ENCODE measurements around the gene POLR3GL. TPM values are rescaled to one million over a fixed set of nuclear protein-coding genes. Genes with fewer than 3 reads are reported as not detected.
A peak's percentile ranks its signal among the peaks of the same experiment; 100 is the strongest.

The POLR3GL gene
- total RNA-seq, 1 experiment from 2014 or later, result 7.9 TPM

DNA sequence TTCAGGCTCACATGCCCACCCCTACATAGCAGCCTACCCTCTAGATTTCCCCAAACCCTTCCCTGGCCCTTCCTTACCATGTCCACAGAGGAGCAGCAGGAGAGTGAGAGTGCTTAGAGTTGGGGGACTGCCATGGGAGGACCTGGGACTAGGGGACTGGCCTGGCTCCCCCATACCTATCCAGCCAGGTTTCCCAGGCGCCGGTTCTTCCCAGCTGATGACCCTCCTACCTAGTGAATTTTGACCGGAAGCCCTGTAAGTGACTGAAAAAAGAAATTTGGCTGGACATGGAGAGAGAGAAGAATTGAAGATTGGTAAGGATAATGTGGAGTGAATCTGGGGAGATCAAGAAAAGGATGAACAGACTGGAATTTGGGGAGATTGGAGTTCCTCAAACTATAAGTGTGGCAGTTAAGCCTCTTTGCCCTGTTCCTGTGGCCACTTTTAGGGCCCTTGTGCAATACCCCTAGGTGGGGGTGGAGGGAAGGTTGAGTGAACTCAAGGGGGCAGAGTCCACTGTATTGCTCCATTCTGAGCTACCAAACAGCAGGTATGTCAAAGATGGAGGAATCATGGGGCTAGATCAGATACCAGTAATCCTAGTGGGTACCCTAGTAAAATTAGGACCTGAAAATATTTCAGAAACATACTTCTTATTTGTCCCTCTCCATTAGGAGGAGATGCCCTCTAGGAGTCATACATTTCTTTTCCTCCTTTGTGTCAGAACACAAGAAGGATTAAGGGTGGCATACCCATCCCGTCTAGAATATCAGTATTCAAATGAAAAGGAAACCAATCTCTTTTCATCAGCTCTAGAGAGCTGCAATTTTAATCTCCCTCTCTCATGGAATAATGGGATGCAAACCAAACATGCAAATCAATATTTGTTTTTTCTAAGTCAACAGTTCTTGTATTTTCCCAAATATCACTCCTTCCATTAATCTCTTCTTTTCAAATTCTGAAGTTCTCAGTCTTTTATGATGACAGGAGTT lies 55.9 kb downstream of the POLR3GL start:
- H3K4me3 Mint-ChIP-seq, result peak overlapping the region; percentile 54 to 55; a peak in 3 of 5 replicates

More for the DNA sequence above, 55.9 kb downstream of the POLR3GL start:
- Mint-ChIP-seq H3K9me3 (no peaks in the 10 kb centered on the region), H3K4me1 (peaks cover 15 to 22% of the 10 kb centered on the region in 2 experiments), H3K27ac (no peak overlapping the region), H3K27me3 (ENCODE audit: low read depth) (peaks cover 52% of the 10 kb centered on the region), H3K36me3 (ENCODE audit: insufficient read depth in 1 of 3, low read depth in 3 of 3) (no peaks in the 10 kb centered on the region)
- H4K8ac ChIP-seq (replicated peaks; ENCODE audit: insufficient read length, low read depth, low read length), result no peak overlapping the region
- H2AFZ ChIP-seq (ENCODE audit: low read length), result no peak overlapping the region
- no peak for DNase-seq
- H3K27me3 ChIP-seq (ENCODE audit: insufficient read depth, low read length), result peaks cover 10% of the 10 kb centered on the region; the same call in 1 of the 2 replicates
- no peak overlapping the region for H4K5ac ChIP-seq (ENCODE audit: insufficient read length, low read depth, low read length)
- no peak overlapping the region for H4K91ac ChIP-seq (ENCODE audit: insufficient read length, low read depth, low read length)
- no peak overlapping the region for H2AK5ac ChIP-seq (ENCODE audit: insufficient read length, low read length)
- H3K79me2 ChIP-seq (ENCODE audit: insufficient read depth, low read length), result no peaks in the 10 kb centered on the region
- H2BK15ac ChIP-seq (ENCODE audit: low read depth, low read length), result no peak overlapping the region
- H3K4me2 ChIP-seq (ENCODE audit: insufficient read depth, insufficient read length, low read length), result peak overlapping the region; percentile 55
- H2BK5ac ChIP-seq (ENCODE audit: insufficient read length, low read length), result no peak overlapping the region
- H3T11ph ChIP-seq (ENCODE audit: low read length), result no peak overlapping the region
- H3K4me1 ChIP-seq (ENCODE audit: insufficient read depth, low read length), result peaks cover 9% of the 10 kb centered on the region; the same call in 1 of the 2 replicates
- TF ChIP-seq, protein P1, sequence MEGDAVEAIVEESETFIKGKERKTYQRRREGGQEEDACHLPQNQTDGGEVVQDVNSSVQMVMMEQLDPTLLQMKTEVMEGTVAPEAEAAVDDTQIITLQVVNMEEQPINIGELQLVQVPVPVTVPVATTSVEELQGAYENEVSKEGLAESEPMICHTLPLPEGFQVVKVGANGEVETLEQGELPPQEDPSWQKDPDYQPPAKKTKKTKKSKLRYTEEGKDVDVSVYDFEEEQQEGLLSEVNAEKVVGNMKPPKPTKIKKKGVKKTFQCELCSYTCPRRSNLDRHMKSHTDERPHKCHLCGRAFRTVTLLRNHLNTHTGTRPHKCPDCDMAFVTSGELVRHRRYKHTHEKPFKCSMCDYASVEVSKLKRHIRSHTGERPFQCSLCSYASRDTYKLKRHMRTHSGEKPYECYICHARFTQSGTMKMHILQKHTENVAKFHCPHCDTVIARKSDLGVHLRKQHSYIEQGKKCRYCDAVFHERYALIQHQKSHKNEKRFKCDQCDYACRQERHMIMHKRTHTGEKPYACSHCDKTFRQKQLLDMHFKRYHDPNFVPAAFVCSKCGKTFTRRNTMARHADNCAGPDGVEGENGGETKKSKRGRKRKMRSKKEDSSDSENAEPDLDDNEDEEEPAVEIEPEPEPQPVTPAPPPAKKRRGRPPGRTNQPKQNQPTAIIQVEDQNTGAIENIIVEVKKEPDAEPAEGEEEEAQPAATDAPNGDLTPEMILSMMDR (conservative IDR thresholded peaks at IDR 0.05), result 0 out of 3 replicates have a peak, but pooled peaks have one; percentile 16
- no peak overlapping the region for H2BK120ac ChIP-seq (ENCODE audit: low read depth, low read length, poor library complexity, severe bottlenecking)
- H3K18ac ChIP-seq (ENCODE audit: insufficient read length, low read depth, low read length), result no peak overlapping the region
- H3K4ac ChIP-seq (ENCODE audit: low read depth, low read length), result no peak overlapping the region
- H4K20me1 ChIP-seq (ENCODE audit: control insufficient read depth, insufficient read depth, insufficient read length), result no peaks in the 10 kb centered on the region
- no peak overlapping the region for H3K56ac ChIP-seq (ENCODE audit: insufficient read length, low read depth, low read length)
- H3K23ac ChIP-seq (ENCODE audit: insufficient read length, low read depth, low read length), result no peak overlapping the region
- H3K14ac ChIP-seq (ENCODE audit: insufficient read depth, low read length), result no peak overlapping the region
- H3K9ac ChIP-seq (ENCODE audit: extremely low read depth, insufficient read length, low read length), result no peak overlapping the region
- no peak overlapping the region for H3K27ac ChIP-seq (ENCODE audit: insufficient read length, low read depth, low read length)
- no peak overlapping the region for H2BK12ac ChIP-seq (ENCODE audit: insufficient read length, low read depth, low read length)
- H3K79me1 ChIP-seq (ENCODE audit: insufficient read depth, low read depth, low read length, poor library complexity, severe bottlenecking), result no peaks in the 10 kb centered on the region
- H2BK20ac ChIP-seq (ENCODE audit: low read depth, low read length, poor library complexity, severe bottlenecking), result no peak overlapping the region
- no peaks in the 10 kb centered on the region for H3K9me3 ChIP-seq (ENCODE audit: control insufficient read depth, low read depth, low read length)
- H3K23me2 ChIP-seq (ENCODE audit: insufficient read length, low read depth, low read length, poor library complexity, severe bottlenecking), result peaks cover 6% of the 10 kb centered on the region
- no CpG with 5 or more reads among the region's 4 CpGs for whole genome bisulfite sequencing (ENCODE audit: extremely low coverage, insufficient read length, low lambda C conversion rate)

All from H9 (cell line).